HL-60 (cell line): ENCODE measurements around the gene EXTL1.

ENCODE experiments used
- DNase-seq, 2 experiments: peaks; one replicate each; pipeline ENCODE4 v3.0.0-alpha.2; 2010 to 2020; ENCODE audit warnings: low read depth in 1 of 2, low spot score in 1 of 2
- H3K27ac ChIP-seq: fragments of 250-450 bp; sonication (Bioruptor Pico); replicated peaks from 2 replicates; pipeline ENCODE4 v1.5.1; 2020; ENCODE audit warnings: mild to moderate bottlenecking, moderate library complexity
- H3K27me3 ChIP-seq: fragments of 250-450 bp; sonication (Bioruptor Pico); 2 replicates; pipeline ENCODE4 v1.5.1; 2021; ENCODE audit warnings: mild to moderate bottlenecking, moderate library complexity; ENCODE audit not compliant: insufficient read depth, poor library complexity, severe bottlenecking
- H3K4me3 ChIP-seq: replicated peaks from 2 replicates; pipeline ENCODE4 v1.5.1; 2011; ENCODE audit warnings: mild to moderate bottlenecking, control low read depth, low read length; ENCODE audit not compliant: insufficient read depth
- GABPA ChIP-seq: IDR thresholded peaks from 2 replicates; pipeline ENCODE4 v1.6.1; 2012; ENCODE audit warnings: low read depth
- POLR2AphosphoS5 ChIP-seq: IDR thresholded peaks from 2 replicates; pipeline ENCODE4 v1.6.1; 2012; ENCODE audit warnings: low read depth
- REST ChIP-seq: IDR thresholded peaks from 2 replicates; pipeline ENCODE4 v1.6.1; 2012; ENCODE audit warnings: low read depth; ENCODE audit not compliant: insufficient replicate concordance
- SPI1 ChIP-seq: IDR thresholded peaks from 2 replicates; pipeline ENCODE4 v1.6.1; 2012; ENCODE audit warnings: low read depth, mild to moderate bottlenecking, borderline replicate concordance
- TF ChIP-seq, protein P1 (sequence below): IDR thresholded peaks from one replicate; pipeline ENCODE4 v1.5.1; 2011; ENCODE audit warnings: low read length, control low read depth, inconsistent platforms; ENCODE audit not compliant: insufficient read depth

The EXTL1 gene

DNA sequence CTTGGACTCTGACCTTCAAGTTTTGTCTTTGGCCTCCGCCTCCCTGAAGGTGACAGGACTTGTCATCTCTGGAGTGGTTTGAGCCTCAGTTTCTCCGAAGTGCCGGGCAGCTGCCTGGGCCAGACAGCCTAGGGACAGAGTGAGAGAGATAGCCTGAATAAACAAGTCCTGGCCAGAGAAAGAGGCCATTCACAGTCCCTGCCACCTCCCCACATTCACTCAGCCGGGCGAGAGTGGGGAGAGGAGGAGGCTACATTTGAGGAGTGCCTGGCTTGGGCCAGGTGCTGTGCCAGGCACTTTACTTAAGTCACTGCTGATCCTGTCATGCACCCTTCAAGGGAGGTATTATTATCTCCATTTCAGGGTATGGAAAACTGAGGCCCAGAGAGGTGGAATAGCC, 3.5 kb downstream of the EXTL1 start:
- Histone ChIP-seq H3K27me3 (no peaks in the 10 kb centered on the region), H3K27ac (no peak overlapping the region), H3K4me3 (no peak overlapping the region)
- no peak for DNase-seq
- TF ChIP-seq, protein P1, sequence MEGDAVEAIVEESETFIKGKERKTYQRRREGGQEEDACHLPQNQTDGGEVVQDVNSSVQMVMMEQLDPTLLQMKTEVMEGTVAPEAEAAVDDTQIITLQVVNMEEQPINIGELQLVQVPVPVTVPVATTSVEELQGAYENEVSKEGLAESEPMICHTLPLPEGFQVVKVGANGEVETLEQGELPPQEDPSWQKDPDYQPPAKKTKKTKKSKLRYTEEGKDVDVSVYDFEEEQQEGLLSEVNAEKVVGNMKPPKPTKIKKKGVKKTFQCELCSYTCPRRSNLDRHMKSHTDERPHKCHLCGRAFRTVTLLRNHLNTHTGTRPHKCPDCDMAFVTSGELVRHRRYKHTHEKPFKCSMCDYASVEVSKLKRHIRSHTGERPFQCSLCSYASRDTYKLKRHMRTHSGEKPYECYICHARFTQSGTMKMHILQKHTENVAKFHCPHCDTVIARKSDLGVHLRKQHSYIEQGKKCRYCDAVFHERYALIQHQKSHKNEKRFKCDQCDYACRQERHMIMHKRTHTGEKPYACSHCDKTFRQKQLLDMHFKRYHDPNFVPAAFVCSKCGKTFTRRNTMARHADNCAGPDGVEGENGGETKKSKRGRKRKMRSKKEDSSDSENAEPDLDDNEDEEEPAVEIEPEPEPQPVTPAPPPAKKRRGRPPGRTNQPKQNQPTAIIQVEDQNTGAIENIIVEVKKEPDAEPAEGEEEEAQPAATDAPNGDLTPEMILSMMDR = no peak
- TF ChIP-seq REST = no peak
- TF ChIP-seq GABPA = no peak
- no peak for TF ChIP-seq SPI1
- no peak for TF ChIP-seq POLR2AphosphoS5

DNA sequence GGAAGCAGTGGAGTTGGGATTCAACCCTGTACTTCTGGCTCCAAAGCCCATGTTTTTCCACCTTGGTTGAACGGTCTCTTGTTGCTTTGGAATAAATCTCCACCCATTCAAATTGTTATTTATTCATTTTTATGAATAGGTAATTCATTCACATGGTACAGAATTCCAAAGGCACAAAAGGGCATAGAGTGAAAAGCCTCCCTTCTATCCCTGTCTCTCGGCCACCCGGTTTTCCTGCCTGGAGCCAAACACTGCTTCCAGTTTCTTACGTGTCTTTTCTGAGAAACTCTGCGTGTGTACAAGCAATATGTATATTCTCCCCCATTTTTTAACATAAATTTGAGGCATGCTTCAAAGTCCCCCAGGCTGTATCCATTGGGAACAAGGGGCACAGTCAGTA, 3.9 kb downstream of the EXTL1 start:
- no peak overlapping the region for H3K4me3 ChIP-seq
- no peak overlapping the region for H3K27ac ChIP-seq
- no peak for DNase-seq
- H3K27me3 ChIP-seq = no peaks in the 10 kb centered on the region
- TF ChIP-seq, protein P1 = no peak
- TF ChIP-seq SPI1 = no peak
- TF ChIP-seq REST = no peak
- TF ChIP-seq GABPA = no peak
- TF ChIP-seq POLR2AphosphoS5 = no peak

- Histone ChIP-seq H3K27me3 (no peaks in the 10 kb centered on the region), H3K27ac (no peak overlapping the region)
These were observed 6.3 kb downstream of the EXTL1 start for GRCh38 chr1:26027716-26028489.

More at GRCh38 chr1:26027716-26028489, 6.3 kb downstream of the EXTL1 start:
- no peak overlapping the region for H3K4me3 ChIP-seq
- DNase-seq = peak in 1 of 2 experiments; percentile 56
- TF ChIP-seq, protein P1 = no peak
- TF ChIP-seq REST (no peak), GABPA (no peak), POLR2AphosphoS5 (no peak), SPI1 (no peak)
